Measurements from ENCODE around the gene RREB1.

Gene RREB1

GRCh38 chr6:7196019-7196402 lies 88.2 kb downstream of the RREB1 start:
- DNase-seq = no peak

GRCh38 chr6:7196685-7197283 lies 89.0 kb downstream of the RREB1 start:
- DNase-seq = no peak

GRCh38 chr6:7197747-7198146 lies 90.0 kb downstream of the RREB1 start:
- no peak for DNase-seq

GRCh38 chr6:7198833-7199800 lies 91.4 kb downstream of the RREB1 start:
- no peak for DNase-seq

- DNase-seq = no peak
These were observed 93.1 kb downstream of the RREB1 start for GRCh38 chr6:7200598-7201443.

- DNase-seq = no peak
These were observed 93.6 kb downstream of the RREB1 start for GRCh38 chr6:7201444-7201731.

- no peak for DNase-seq
These were observed 94.2 kb downstream of the RREB1 start for GRCh38 chr6:7201732-7202541.

GRCh38 chr6:7202950-7203349 lies 95.2 kb downstream of the RREB1 start:
- no peak for DNase-seq

- DNase-seq = no peak
These were observed 96.2 kb downstream of the RREB1 start for GRCh38 chr6:7203939-7204338.

GRCh38 chr6:7204726-7205125 lies 97.0 kb downstream of the RREB1 start:
- no peak for DNase-seq

- no peak for DNase-seq
These were observed 100.0 kb downstream of the RREB1 start for GRCh38 chr6:7207720-7208119.

- DNase-seq = no peak
These were observed 105.7 kb downstream of the RREB1 start for GRCh38 chr6:7213416-7213815.

- DNase-seq = no peak
These were observed 106.7 kb downstream of the RREB1 start for GRCh38 chr6:7214468-7214867.

- DNase-seq = no peak
These were observed 107.4 kb downstream of the RREB1 start for GRCh38 chr6:7215131-7215530.

GRCh38 chr6:7215798-7216231 lies 108.1 kb downstream of the RREB1 start:
- no peak for DNase-seq

- DNase-seq = no peak
These were observed 109.3 kb downstream of the RREB1 start for GRCh38 chr6:7216941-7217621.

GRCh38 chr6:7218406-7218988 lies 110.7 kb downstream of the RREB1 start:
- no peak for DNase-seq

- no peak for DNase-seq
These were observed 111.5 kb downstream of the RREB1 start for GRCh38 chr6:7219310-7219709.

- no peak for DNase-seq
These were observed 114.4 kb downstream of the RREB1 start for GRCh38 chr6:7222197-7222596.

- DNase-seq = no peak
These were observed 117.0 kb downstream of the RREB1 start for GRCh38 chr6:7224731-7225130.

GRCh38 chr6:7228662-7229375 lies 121.1 kb downstream of the RREB1 start:
- DNase-seq = no peak
